Liver (tissue), 3 donors: Measurements from ENCODE around the gene IRAK2.

Experiments
- CTCF ChIP-seq: fragments of 150-350 bp; IDR thresholded peaks from 2 replicates; pipeline ENCODE4 v1.5.1; 2017; ENCODE audit warnings: improper control_type of control experiment, low read depth, low read length; ENCODE audit not compliant: missing input control
- EGR1 ChIP-seq, 2 donors: IDR thresholded peaks; 2 replicates each; pipeline ENCODE4 v1.6.1; 2016 to 2018; ENCODE audit warnings: antibody characterized with exemption in 2 of 2, low read depth in 2 of 2
- JUND ChIP-seq, 2 donors: IDR thresholded peaks; 2 replicates each; pipeline ENCODE4 v1.6.1; 2016; ENCODE audit warnings: antibody characterized with exemption in 2 of 2
- MAX ChIP-seq: IDR thresholded peaks from 2 replicates; pipeline ENCODE4 v1.6.1; 2016; ENCODE audit warnings: antibody characterized with exemption
- NR2F2 ChIP-seq: IDR thresholded peaks from 2 replicates; pipeline ENCODE4 v1.6.1; 2016; ENCODE audit warnings: antibody characterized with exemption
- RAD21 ChIP-seq, 2 donors: IDR thresholded peaks; 2 replicates each; pipeline ENCODE4 v1.6.1; 2016; ENCODE audit warnings: antibody characterized with exemption in 2 of 2, mild to moderate bottlenecking in 2 of 2
- REST ChIP-seq: IDR thresholded peaks from 2 replicates; pipeline ENCODE4 v1.6.1; 2016; ENCODE audit warnings: antibody characterized with exemption, mild to moderate bottlenecking
- RXRA ChIP-seq, 2 donors: IDR thresholded peaks; 2 replicates each; pipeline ENCODE4 v1.6.1; 2017 to 2018; ENCODE audit warnings: antibody characterized with exemption in 2 of 2, mild to moderate bottlenecking in 1 of 2
- SP1 ChIP-seq: IDR thresholded peaks from 2 replicates; pipeline ENCODE4 v1.6.1; 2018; ENCODE audit warnings: antibody characterized with exemption, mild to moderate bottlenecking
- TAF1 ChIP-seq: conservative IDR thresholded peaks from 2 replicates; pipeline ENCODE4 v1.6.1; 2016; ENCODE audit warnings: antibody characterized with exemption, mild to moderate bottlenecking
- YY1 ChIP-seq: IDR thresholded peaks from 2 replicates; pipeline ENCODE4 v1.6.1; 2016; ENCODE audit warnings: antibody characterized with exemption, mild to moderate bottlenecking
- TF ChIP-seq, protein P1 (sequence below): IDR thresholded peaks from 2 replicates; pipeline ENCODE4 v1.6.1; 2016; ENCODE audit warnings: antibody characterized with exemption
- donor health status: healthy.
- donor health status: healthy.

DNA sequence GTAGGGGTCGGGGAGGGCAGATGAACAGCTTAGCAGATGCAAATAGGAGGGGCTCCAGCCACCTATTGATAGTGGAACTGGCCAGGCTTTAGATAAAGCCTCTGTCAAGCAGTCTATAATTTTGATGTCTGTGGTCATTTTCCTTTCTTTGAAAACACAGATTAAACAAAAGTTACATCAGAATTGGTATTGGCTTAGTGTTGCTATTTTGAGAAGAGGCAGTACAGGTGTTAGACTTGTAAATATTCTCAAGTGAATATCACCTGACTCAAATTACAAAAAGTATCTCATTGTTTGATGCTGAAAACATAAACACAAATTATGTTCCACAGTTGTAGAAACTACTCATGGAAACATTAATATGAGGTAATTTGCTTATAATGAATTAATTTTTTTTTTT, 109.9 kb downstream of the IRAK2 start:
- TF ChIP-seq YY1 (no peak), RXRA (IDR thresholded peaks at IDR 0.05) (no peak), CTCF (no peak), REST (no peak), NR2F2 (no peak), MAX (no peak), JUND (IDR thresholded peaks at IDR 0.05) (no peak), TAF1 (no peak), RAD21 (IDR thresholded peaks at IDR 0.05) (no peak), SP1 (no peak), EGR1 (IDR thresholded peaks at IDR 0.05; ENCODE audit: low read depth in 2 of 2) (no peak)
- TF ChIP-seq, protein P1, sequence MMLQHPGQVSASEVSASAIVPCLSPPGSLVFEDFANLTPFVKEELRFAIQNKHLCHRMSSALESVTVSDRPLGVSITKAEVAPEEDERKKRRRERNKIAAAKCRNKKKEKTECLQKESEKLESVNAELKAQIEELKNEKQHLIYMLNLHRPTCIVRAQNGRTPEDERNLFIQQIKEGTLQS: no peak
